22Rv1 (cell line): ENCODE results near the gene CBLB.

Experiments used
- H3K27ac ChIP-seq: fragments of 450-650 bp; 2 replicates; pipeline ENCODE4 v1.5.1; 2017
- ZFX ChIP-seq: fragments of 450-650 bp; IDR thresholded peaks from 2 replicates; pipeline ENCODE4 v1.6.1; 2017; ENCODE audit warnings: antibody characterized with exemption, borderline replicate concordance
- TF ChIP-seq, protein P1 (sequence below): fragments of 450-650 bp; IDR thresholded peaks from 2 replicates; pipeline ENCODE4 v1.5.1; 2017; ENCODE audit warnings: mild to moderate bottlenecking

CBLB gene

DNA sequence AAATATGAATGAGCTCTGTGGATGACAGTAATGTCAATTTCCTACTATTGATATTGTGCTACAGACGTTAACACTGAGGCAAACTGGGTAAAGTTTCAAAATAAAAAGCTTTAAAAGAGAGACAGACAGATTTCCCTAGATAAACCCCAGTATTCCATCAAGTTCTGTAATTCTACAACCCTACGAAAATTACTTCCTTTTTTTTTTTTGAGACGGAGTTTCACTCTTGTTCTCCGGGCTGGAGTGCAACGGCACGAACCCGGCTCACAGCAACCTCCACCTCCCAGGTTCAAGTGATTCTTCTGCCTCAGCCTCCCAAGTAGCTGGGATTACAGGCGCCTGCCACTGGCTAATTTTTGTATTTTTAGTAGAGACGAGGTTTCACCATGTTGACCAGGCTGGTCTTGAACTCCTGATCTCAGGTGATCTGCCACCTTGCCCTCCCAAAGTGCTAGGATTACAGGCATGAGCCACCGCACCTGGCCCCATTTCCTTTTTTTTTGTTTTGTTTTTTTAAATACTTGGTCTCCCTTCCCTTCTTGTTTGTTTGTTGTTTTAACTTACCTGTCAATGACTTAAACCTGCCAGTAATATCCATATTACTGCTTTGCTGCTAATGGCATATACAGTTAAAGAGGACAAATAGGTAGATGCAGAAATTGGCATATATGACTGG lies 57.2 kb downstream of the CBLB start:
- TF ChIP-seq, protein P1, sequence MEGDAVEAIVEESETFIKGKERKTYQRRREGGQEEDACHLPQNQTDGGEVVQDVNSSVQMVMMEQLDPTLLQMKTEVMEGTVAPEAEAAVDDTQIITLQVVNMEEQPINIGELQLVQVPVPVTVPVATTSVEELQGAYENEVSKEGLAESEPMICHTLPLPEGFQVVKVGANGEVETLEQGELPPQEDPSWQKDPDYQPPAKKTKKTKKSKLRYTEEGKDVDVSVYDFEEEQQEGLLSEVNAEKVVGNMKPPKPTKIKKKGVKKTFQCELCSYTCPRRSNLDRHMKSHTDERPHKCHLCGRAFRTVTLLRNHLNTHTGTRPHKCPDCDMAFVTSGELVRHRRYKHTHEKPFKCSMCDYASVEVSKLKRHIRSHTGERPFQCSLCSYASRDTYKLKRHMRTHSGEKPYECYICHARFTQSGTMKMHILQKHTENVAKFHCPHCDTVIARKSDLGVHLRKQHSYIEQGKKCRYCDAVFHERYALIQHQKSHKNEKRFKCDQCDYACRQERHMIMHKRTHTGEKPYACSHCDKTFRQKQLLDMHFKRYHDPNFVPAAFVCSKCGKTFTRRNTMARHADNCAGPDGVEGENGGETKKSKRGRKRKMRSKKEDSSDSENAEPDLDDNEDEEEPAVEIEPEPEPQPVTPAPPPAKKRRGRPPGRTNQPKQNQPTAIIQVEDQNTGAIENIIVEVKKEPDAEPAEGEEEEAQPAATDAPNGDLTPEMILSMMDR = no peak
- TF ChIP-seq ZFX = no peak

DNA sequence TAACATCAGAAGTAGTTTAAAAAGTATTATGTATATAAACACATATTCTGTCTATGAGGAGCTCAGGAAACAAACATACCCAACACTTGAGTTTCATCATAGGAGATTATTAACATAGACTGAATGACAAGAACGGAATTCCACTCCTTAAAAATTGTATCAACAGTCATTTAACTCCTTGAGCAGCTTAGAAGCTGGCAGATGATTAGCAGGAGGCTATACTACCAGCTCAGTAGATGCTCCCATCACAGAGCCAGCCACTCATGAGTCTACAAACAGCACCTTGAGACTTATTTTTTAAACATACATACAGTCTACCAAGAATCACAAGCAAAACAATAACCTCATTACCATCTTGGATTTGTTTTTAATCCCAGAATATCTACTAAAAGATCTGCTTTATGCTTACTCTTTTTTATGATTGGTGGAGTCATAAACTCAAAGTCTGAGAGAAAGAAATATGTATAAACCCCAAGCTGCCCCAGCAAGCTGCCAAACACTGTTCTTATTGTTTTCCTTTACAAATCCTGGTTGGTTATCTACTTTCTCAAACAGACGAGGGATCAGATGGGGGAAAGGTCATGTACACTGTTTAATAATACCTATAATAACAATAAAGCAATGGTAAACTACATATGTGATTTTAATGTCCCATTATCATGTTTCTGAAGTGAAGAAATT lies 59.5 kb downstream of the CBLB start:
- no peak overlapping the region for H3K27ac ChIP-seq
- TF ChIP-seq, protein P1 = no peak

More for the DNA sequence above, 57.2 kb downstream of the CBLB start:
- H3K27ac ChIP-seq = no peak overlapping the region

DNA sequence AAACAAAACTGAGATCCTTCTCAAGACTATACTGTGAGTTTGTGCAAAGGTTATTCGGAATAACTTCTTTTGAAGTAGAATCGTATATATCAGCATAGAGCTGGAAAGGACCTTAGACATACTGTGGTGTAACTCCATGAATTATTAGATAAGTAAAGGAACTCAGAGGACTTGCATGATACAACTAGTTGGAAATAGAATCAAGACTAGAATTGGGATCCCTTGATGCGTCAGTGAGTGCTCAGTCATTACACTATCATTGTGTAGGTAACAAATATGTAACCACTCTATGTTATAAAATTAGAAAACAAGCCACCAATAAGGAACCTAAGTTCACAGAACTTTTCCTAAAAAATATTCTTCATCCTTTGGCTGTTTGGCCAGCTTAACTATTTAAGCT lies 61.1 kb downstream of the CBLB start:
- TF ChIP-seq, protein P1 = no peak
- TF ChIP-seq ZFX = no peak
- H3K27ac ChIP-seq = no peak overlapping the region

DNA sequence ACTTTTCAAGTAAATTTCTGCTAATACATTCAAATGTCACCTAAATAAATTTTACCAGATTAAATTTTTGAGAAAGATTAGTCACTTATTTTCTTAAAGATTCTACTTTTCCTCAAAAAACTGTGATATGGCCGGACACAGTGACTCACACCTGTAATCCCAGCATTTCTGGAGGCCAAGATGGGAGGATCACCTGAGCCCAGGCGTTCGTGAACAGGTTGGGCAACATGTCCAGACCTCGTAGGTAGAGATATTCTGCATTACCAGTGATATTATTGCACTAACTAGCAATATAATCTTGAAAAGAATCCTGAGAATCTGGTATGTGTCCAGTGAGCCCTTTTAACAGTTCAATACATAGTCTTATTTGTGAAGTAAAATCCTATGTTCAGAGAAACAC lies 61.7 kb downstream of the CBLB start:
- TF ChIP-seq, protein P1 = no peak
- no peak for TF ChIP-seq ZFX
- no peak overlapping the region for H3K27ac ChIP-seq

DNA sequence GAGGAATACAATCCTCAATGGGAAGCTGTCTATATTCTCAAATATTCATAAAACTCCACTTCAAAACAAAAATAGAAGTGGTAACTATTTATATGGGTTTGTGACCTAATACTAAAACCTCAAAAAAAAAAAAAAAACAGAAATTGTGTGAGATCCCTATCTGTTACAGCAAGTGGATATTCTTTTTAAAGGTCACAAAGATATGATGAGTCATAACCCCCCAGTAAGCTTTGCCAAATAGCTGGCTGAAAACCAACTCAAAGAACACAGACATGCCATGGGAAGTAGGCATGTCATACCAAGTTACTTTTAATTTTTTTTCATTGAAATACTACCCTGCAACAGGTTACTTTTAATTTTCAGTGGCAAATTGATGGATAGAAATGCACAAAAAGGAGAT lies 62.5 kb downstream of the CBLB start:
- TF ChIP-seq, protein P1 = no peak
- no peak for TF ChIP-seq ZFX
- no peak overlapping the region for H3K27ac ChIP-seq

DNA sequence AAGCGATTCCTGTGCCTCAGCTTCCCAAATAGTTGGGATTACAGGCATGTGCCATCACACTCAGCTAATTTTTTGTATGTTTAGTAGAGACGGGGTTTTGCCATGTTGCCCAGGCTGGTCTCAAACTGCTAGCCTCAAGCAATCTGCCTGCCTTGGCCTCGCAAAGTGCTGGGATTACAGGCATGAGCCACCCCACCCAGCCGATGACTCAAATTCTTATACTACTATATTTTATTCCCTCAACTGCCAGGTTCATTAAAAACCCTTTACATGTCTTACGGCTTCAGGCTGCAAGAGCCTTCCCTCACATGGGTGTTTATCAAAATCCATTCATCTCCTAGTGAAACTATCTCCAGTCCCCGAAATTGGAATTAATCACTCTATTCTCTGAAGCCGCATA lies 63.4 kb downstream of the CBLB start:
- H3K27ac ChIP-seq = no peak overlapping the region
- TF ChIP-seq, protein P1 = no peak
- no peak for TF ChIP-seq ZFX

DNA sequence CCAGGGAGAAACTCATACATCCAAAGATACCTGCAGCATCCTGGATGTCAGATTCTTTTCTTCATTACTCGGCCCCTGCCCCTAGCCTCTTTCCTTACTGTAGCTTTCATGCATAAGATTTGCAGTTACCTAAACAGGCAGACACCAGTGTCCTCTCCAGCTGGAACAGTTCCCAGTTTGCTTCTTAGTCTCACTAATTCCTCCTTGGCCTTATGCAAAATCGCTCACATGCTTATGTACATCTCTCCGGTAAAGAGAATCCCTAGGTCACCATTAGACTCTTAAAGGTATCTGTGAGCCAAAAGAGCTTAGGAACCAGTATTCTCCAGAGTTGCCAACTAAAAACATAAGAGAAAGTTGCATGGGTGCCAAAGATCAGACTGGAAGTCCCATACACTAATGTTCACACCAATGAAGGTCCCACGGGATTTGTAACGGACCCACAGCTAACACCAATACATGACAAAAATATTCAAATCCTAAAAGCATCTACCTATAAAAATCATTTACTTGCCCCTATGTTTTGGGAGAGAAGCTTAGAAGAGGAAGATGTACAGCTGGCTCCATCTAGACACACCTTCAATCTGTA lies 66.6 kb downstream of the CBLB start:
- TF ChIP-seq, protein P1 = no peak
- TF ChIP-seq ZFX = no peak
- no peak overlapping the region for H3K27ac ChIP-seq
